Fibroblast of skin of right quadriceps (primary cell): ENCODE data around the gene PLCB1.
"Not testable (repeated sequence)": the region's sequence is repeated elsewhere in the genome, so short reads cannot be mapped to it uniquely, and the experiment has no call there.

Experiments
- DNase-seq: peaks from one replicate; pipeline ENCODE4 v3.0.0-alpha.2; 2013

The PLCB1 gene

DNA sequence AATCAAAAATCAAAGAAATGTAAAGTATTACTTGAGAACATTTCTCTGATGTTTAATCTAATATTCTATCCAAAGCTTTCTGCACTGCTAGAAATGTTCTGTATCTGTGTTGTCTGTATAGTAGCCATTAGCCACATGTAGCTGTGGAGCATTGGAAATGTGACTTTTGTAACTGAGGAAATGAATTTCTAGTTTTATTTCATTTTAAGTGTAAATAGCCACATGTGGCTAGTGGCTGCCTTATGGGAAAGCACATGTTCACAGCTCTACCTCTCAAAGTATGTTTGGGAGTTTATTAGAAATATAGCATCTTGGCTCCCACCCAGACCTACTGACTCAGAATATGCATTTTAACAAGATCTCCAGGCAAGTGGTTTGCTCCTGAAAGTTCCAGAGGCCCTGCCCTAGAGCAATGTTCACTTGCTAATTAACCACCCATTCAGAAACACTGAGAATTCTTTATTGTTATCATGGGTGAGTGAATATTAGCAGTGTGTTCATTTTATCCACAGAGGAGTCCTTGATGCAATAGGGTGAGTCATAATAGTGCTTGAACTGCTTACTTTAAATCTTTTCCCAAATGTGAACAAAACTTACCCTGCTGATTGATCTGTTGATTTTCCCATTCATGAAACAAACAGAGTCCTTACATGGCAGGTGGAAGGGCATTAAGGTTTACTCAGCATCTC, 282.7 kb downstream of the PLCB1 start:
- DNase-seq = peak; percentile 82

DNA sequence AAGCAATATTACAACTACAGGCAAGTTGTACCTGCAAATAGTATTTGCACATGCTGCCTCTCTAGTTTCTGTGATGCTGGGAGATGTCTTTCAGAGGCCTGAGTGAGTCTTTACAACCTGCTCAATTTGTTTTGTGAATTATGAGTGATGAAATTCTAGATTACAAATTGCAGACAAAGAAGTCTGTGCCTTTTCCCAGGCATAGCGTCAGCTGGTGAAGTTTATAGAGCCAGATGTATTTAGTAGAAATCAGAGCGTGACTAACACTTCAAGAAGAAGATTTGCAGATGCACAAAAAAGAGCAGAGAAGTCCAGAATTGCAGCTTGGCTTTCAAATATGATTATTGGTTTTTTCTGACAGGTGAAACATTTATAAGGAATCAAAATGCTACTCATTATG, 289.9 kb downstream of the PLCB1 start:
- peak; percentile 44 for DNase-seq

DNA sequence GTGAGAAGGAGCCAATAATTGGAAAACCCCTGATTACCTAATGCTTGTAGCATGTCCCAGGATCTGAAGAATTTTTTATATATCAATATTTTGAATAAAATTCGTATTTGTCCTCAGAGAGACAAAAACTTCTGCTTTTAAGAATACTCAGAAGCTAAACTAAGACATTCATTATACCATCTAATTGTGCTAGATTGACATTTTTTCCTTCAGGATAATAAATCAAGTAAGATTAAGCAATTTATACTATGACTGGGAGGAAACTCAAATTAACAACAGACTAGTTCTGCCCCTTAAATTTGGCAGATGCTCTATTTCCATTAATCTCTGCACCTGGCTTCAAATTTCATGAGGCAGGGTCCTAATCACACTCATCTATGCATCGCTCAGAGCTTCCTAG, 291.4 kb downstream of the PLCB1 start:
- no peak for DNase-seq

DNA sequence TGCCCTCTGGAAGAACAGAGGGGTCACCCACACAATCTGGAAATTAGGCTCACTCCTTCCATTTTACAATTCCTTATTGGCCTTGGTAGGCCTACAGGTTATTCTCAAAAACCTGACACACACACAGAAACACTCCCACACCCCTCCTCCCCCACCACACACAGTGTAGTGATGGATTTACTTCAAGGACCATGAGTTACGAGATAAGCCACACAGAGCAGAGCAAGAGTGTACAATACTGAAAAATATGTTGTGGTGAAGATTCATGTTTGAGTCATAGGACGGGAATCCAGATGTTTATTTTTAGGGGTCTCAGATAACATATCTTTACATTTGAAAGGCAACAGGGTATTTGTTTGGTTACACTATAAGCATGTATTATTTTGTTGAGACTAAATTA, 291.9 kb downstream of the PLCB1 start:
- DNase-seq = peak; percentile 79

DNA sequence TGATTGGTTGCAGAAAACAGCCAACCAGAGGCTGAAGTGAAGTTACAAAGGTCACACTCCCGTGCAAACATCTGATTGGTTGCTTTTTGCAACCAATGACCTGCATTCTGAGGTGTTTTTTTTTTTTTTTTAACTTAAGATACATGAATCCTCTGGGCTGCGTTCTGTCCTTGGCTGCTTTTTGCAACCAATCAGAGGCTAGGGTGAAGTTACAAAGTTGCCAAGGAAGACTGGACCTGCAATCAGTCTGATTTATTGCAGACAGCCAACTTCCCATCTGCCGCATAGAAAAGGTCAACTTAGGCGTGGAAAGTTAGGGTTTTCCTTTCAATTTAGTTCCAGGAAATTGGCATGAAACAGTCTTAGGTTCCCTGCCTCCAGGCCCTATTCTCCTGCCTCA, 292.9 kb downstream of the PLCB1 start:
- DNase-seq = no peak

DNA sequence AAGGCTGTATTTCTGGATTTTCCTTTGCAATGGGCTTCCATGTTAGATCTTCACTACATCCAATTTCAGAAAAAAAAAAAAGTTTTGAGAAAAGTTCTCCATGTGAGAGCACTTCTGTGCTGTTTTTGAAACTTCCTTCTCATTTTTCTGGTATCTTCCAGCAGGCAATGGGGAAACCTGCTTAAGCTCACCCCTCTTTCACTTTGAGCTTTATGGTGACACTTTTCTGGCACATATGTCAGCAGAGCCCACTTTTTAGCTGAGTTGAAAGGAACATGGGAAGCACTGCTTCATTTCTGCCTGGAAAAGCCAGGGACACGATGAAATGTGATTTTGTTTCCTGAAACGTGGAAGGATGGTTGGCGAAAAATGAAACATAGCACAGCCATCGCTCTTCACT, 293.7 kb downstream of the PLCB1 start:
- no peak for DNase-seq

DNA sequence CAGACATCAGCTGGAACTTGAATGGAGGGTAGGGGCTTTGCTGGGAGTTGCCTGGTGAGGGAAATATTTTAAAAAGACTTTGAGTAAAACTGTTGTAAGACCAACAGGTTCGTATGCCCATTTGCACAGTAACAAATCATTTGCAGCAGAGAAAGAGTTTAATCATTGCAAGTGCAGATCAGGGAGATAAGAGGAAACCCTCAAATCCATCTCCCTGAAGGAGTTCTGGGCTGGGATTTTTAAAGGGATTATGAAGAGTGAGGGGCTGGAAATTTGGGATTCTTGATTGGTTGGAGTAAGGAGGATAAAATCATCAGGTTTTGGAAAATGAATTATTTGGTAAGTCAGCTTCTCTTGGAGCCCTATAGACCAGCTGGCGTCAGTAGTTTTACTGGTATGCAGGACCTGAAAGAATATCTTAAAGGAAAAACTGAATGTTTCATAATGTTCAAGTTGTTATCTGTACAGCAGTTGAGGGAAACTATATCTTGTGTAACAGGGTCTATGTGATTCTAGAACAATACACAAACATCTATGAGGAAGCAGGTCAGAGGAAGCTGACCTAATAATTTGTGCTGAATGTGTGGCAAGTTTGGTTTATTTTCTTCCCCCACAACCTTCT, 295.5 kb downstream of the PLCB1 start:
- DNase-seq = no peak

DNA sequence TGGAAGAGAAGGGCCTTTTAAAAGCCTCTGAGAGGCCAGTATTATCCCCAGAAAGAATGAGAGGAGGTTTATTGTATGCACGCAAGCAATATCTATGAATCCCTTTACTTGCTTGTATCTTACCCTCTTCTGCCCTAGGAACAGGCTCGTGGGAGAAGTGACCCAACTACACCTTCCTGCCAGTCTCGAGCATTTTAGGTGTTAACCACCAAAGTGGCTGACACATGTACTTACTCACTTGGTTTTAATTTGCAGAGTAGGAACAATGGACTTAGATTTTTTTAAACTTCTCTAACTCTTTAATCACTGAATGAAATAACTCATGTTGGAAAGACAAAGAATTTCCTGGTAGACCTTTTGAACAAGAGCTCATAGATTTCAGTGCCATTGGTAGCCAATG, 296.9 kb downstream of the PLCB1 start:
- no peak for DNase-seq

DNA sequence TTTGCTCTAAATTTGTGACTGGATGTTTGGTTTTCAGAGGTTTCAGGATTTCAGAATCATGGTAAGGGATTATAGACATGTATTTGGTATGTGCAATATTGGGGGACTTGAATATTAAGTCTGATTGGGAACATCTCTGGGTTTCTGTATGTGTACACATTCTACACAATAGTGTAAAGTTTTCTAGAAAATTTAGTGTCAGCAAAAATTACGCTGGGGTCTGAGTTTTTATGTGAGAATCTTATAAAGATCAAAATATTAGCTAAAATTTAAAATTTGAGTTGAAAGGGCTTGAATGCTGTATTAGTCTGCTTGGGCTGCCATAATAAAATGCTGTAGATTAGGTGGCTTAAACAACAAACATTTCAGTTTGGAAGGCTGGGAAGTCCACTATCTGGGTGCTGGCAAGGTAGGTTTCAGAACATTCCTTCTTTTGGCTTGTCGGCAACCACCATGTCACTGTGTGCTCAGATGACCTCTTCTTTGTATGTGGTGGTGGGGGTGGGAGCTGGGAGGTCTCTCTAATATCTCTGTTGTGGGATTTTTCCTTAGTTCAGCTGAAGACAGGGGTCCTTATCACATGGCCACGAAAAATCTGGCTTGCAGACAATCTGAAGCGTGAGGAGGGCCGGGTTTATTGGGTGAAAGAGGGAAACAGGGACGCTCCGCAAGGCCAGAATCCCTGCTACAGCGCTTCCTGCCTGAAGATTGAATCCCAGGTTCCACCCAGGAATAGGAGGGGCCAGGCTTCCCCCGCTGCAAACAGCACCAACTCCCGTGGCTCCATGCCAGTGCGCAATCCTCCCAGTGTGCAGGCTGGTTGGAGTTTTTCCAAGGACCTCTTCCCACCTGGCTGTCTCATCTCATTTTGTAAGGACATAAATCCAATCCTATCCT, 299.7 kb downstream of the PLCB1 start:
- peak; percentile 33 for DNase-seq

DNA sequence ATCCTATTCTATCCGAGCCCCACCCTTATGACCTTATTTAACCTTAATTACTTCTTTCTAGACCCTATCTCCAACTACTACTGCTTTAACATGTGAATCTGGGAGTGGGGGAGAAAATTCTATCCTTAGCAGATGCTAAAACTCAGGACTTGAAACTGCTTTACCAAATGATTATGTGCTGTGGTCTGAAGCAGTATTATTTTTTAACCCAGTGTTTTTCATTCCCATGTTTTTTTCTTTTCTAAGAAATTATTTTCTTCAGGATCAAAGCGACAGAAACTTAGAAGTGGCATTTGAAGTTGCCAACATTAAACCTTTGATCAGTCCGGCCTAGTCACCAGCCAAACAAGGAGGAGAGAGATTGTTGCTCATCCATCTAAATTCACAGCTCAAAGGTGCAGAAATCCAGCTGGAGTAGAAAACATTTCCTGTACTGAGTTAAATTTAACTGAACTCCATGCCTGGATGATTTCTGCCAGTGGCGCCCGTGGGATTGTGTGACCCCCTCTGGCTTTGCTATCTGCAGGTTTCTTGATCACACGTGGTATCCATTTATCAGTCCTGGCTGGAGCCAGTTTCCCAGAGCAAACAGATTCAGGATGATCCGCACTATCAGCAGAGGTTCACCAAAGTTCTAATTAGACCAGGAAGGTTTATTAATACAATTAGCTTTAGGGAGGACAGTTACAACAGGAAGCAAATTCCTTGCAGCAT, 300.5 kb downstream of the PLCB1 start:
- DNase-seq = no peak

DNA sequence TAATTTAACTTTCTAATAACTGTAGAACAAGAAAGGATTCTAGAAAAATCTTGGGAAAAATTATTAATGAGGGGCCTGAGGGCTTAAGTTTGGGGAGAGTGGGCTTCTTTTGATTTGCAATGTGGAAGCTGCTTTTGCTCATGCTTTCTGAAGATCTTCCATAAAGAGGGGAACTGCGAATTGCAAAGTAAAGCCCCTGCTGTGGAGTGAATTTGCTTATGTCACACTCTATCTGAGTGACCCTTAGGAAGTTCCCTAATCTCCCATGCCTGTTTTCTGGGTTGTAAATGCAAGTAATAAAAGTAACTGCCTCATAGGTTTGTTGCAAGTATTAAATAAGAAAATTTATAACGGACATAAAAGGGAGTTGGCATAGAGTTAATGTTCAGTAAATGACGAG, 301.2 kb downstream of the PLCB1 start:
- no peak for DNase-seq

DNA sequence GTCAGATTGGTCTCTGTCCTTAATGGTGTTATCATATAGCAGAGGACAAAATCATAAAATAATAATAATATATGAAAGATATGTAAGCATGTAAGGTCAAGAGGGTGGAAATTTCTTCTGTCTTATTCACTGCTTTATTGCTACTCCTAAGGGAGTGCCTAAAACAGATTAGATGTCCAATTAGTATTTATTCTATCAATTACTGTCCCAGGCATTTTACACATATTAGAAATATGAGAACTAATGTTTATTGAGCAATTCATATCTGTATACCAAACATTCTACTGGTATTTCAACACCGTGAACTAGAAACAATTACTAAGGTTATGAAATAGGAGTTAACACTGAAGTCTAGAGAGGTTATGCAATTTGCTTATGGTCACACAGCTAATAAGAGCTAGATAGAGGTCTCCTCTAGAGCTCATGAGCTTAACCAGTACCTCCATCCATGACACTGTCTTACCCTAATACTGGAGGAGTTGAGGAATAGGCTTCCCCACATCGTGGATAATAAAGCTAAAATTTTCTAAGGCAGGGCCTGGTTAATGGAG, 302.3 kb downstream of the PLCB1 start:
- DNase-seq = peak; percentile 14

DNA sequence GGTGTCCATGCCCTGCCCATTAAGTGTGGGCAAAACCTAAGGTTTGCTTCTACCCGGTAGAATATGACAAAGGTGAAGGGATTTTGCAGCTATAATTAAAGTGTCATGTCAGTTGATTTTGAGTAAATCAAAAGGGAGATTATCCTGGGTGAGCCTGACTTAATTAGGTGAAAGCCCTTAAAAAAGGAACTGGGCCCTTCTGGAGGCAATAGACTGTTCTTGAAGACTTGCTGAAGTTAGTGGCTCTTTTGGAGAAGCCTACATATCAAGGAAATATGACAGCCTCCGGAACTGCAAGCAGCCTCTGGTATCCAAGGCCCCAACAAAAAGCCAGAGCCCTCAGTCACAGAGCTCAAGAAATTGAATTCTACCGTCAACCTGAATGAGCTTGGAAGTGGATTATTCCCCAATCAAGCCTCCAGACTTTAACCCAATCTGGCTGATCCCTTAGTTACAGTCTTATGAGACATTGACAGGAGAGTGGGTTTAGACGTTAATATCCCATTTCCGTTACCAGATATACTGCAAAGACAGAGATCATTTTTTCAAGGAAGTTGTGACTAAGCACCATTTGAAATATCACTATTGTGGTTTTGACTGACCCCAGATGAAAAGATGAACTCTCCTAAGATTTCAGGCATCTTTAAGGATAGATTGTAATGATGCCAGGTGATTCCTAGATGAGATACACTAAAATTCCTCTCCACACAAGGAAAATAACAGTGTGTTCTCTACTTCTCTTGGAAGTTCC, 303.4 kb downstream of the PLCB1 start:
- no peak for DNase-seq

DNA sequence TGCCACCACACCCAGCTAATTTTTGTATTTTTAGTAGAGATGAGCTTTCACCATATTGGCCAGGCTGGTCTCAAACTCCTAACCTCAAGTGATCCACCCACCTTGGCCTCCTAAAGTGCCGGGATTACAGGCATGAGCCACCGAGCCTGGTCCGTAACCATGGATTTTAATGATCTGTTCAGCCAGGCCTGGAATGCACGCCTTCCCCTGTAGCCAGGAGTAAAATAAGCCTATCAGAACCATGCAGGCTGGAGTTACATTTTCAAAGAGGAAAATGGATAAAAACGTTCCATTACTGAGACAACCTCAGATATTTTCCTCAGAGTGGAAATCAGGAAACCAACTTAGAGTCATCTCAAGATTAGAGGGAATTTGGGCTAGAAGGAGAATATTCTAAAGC, 304.9 kb downstream of the PLCB1 start:
- DNase-seq = not testable (repeated sequence)

DNA sequence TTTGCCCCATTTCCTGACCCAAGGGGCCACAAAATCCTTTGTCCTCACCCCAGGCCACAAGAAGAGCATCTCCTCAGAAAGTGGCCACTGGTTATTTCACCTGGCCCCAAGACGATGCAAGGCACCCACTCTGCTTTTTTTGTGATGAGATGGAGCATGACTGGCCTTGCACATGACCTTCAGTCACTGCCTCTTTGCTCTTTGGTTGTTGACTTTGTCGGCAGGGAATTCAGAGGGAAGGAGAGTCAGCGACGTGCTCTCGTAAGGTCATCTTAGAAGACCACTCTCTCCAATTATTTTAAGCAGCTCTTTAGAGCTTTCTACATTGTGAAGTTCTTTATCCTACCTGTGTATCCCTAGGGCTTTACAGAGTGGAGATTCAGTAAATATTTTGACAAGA, 306.7 kb downstream of the PLCB1 start:
- no peak for DNase-seq

DNA sequence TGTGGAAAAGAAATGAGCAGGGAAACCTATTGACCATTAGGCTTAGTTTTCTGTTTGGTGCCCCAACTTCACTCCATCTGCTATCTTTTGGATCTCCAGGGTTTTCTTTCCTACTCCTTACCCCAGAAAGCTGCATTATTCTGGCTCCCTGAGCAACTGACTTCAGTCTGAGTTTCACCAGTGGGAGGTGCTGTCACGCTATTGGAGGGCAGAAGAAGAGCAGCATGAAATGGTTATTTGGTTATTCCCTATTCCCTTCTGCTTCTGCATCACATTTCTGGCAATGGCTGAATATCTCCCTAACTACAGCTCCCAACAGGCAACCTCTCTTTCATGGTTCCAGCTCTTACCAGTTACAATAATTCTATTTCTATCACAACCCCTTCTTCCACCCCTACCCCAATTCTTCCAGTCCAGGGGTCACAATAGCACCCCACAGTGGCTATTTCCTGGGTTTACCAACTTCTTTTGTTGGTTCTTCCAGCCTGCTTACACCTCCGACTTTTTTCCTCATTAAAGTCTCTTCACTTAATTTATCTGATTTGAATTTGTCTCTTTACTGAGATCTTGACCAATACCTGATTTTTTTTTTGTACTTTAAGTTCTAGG, 311.5 kb downstream of the PLCB1 start:
- DNase-seq = no peak

DNA sequence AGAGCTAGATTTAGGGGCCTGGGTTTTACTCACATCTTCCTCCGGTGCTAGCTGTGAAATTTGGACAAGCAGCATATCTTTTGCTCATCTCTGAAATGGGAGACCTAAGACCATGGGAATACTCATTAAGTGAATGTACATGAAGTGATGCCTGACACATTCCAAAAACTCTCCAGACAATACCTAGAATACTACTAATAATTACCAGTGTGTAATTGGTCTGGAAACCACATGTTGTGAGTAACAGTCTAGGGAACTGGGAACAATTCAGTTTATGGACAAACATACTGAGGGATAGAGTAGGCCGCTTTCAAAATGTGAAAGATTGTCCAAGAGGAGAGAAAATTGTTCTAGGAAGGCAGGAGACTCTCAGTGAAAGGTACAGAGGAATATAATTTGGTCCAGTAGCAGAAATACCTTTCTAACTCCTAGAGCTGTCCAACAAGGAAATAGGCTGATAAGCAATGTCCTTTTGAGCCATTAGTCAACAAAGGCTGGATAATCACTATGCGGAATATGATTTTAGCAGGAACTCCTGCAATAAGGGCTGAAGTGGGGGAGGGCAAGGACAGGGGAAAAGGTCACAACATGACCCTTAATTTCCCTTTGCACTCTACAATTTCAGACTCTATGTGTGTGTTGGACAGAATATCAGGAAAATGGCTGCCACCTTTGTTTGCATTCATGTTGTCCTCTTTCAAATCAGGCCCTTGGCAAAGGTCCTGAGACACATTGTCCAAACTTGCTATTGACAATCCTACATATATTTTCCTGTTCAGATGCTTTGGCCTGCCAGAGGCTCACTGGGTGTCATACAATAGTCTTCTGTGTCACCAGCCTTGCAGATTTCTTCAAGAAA, 315.4 kb downstream of the PLCB1 start:
- no peak for DNase-seq

DNA sequence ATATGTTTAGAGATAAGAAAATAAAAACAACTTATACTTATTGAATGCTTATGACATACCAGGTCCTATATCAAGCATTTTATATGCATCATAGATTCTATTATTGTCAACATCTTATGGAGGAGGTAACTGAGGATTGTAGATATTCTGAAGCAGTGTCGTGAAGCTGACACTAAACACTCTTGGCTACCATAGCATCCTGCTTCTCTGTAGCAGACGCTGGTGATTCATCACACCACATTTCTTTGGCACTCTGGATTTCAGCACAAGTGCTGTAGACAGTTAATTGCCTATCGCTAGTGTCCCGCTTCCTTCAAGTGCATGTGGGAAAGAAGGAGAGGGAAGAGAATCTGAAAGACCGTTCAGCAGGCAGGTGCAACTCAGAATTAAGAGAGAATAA, 317.1 kb downstream of the PLCB1 start:
- DNase-seq = peak; percentile 55

DNA sequence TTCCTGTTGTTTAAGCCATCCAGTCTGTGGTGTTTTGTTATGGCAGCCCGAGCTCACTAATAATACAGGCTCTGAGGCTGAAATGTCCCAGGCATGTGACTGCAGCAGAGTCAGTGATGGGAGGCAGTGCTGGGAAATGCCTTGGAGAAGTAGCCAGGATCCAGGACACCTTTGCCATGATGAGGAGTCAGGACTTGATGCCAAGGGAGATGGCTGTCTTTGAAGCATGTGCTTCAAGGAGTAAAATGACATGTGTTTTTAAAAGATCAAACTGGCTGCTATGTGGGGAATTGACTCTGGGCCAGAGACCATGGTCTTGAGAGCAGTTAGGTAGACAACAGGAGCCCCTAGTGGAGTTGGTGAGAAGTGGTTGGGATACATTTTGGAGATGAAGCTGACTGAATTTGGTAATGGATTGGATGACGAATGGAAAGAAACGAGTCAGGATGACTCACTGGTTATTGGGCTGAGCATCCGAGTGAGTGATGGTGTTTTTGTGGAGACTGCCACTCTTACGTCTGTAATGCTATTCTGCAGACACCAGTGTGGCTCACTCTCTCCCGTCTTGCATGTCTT, 322.2 kb downstream of the PLCB1 start:
- DNase-seq = peak; percentile 94

DNA sequence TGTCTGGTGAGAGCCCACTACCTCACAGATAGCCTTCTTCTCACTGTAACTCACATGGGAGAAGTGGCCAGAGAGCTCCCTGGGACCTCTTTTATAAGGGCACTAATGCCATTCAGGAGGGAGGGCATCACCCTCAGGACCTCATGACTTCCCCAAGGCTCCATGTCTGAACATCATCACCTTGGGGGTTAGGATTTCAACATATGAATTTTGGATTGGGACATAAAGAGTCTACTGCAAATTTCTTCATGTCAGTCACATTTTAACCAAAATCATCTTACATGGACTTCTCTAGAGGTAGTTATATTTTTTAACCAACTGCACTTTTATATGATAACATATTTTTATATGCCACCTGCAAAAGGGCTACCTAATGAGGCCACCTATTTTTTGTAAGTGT, 324.7 kb downstream of the PLCB1 start:
- no peak for DNase-seq
